ENCODE results near the gene AP2B1. TPM values are rescaled to one million over a fixed set of nuclear protein-coding genes. Genes with fewer than 3 reads are reported as not detected.

The AP2B1 gene
- total RNA-seq, 3 donors from 2014 or later: 127 to 177 (median 153) TPM

- Histone ChIP-seq H3K36me3 (ENCODE audit: low read depth) (no peaks in the 10 kb centered on the region), H3K4me1 (ENCODE audit: low read depth) (no peaks in the 10 kb centered on the region), H3K9me3 (no peaks in the 10 kb centered on the region), H3K4me3 (no peak overlapping the region)
- ATAC-seq (no peak), DNase-seq (no peak)
- intact Hi-C loops (cut with DNase I, micrococcal nuclease): no loop called here
- TF ChIP-seq CTCF (IDR thresholded peaks at IDR 0.05): no peak
These were observed 38.1 kb upstream of the AP2B1 start for GRCh38 chr17:35548978-35549377.

- Histone ChIP-seq H3K4me1 (ENCODE audit: low read depth) (no peaks in the 10 kb centered on the region), H3K36me3 (ENCODE audit: low read depth) (no peaks in the 10 kb centered on the region), H3K9me3 (no peaks in the 10 kb centered on the region), H3K4me3 (no peak overlapping the region)
- no peak for TF ChIP-seq CTCF (IDR thresholded peaks at IDR 0.05)
- no peak for ATAC-seq
- no peak for DNase-seq
- intact Hi-C loops (cut with DNase I, micrococcal nuclease): no loop called here
These were observed 33.8 kb upstream of the AP2B1 start for GRCh38 chr17:35553310-35553709.

GRCh38 chr17:35554668-35555067, 32.5 kb upstream of the AP2B1 start:
- no peak for DNase-seq
- no peak overlapping the region for H3K4me3 ChIP-seq
- no peaks in the 10 kb centered on the region for H3K9me3 ChIP-seq
- H3K36me3 ChIP-seq (ENCODE audit: low read depth): no peaks in the 10 kb centered on the region
- no peak for ATAC-seq
- intact Hi-C loops (cut with DNase I, micrococcal nuclease): no loop called here
- H3K4me1 ChIP-seq (ENCODE audit: low read depth): no peaks in the 10 kb centered on the region
- TF ChIP-seq CTCF (IDR thresholded peaks at IDR 0.05): no peak

- Histone ChIP-seq H3K4me1 (ENCODE audit: low read depth) (no peaks in the 10 kb centered on the region), H3K4me3 (no peak overlapping the region), H3K9me3 (no peaks in the 10 kb centered on the region), H3K36me3 (ENCODE audit: low read depth) (no peaks in the 10 kb centered on the region)
- DNase-seq: no peak
- no peak for ATAC-seq
- intact Hi-C loops (cut with DNase I, micrococcal nuclease): no loop called here
- no peak for TF ChIP-seq CTCF (IDR thresholded peaks at IDR 0.05)
These were observed 31.4 kb upstream of the AP2B1 start for GRCh38 chr17:35555691-35556090.

- intact Hi-C loops (cut with DNase I, micrococcal nuclease): no loop called here
- Histone ChIP-seq H3K4me1 (ENCODE audit: low read depth) (no peaks in the 10 kb centered on the region), H3K9me3 (no peaks in the 10 kb centered on the region), H3K4me3 (no peak overlapping the region), H3K36me3 (ENCODE audit: low read depth) (no peaks in the 10 kb centered on the region)
- TF ChIP-seq CTCF (IDR thresholded peaks at IDR 0.05): no peak
- DNase-seq (no peak), ATAC-seq (no peak)
These were observed 29.8 kb upstream of the AP2B1 start for GRCh38 chr17:35557353-35557752.

- H3K36me3 ChIP-seq (ENCODE audit: low read depth): no peaks in the 10 kb centered on the region
- intact Hi-C loops (cut with DNase I, micrococcal nuclease): no loop called here
- TF ChIP-seq CTCF (IDR thresholded peaks at IDR 0.05): no peak
- H3K4me3 ChIP-seq: no peak overlapping the region
- no peak for DNase-seq
- no peak for ATAC-seq
- H3K4me1 ChIP-seq (ENCODE audit: low read depth): no peaks in the 10 kb centered on the region
- no peaks in the 10 kb centered on the region for H3K9me3 ChIP-seq
These were observed 27.5 kb upstream of the AP2B1 start for GRCh38 chr17:35559495-35560210.

Data from mucosa of descending colon (tissue), 3 donors.